HFFc6 (cell line): Measurements from ENCODE around the gene IFIT1. TPM values are rescaled to one million over a fixed set of nuclear protein-coding genes. Genes with fewer than 3 reads are reported as not detected.

Experiments used
- DNase-seq: peaks from one replicate; pipeline ENCODE4 v3.0.0-alpha.2; 2018
- H3K27ac Mint-ChIP-seq: 2 replicates; pipeline ENCODE4 v1.8.0; 2020; ENCODE audit warnings: mild to moderate bottlenecking, mixed read lengths
- H3K27me3 Mint-ChIP-seq: 2 replicates; pipeline ENCODE4 v1.8.0; 2021; ENCODE audit warnings: mild to moderate bottlenecking, moderate library complexity, mixed read lengths; ENCODE audit not compliant: insufficient read depth
- H3K36me3 Mint-ChIP-seq: 2 replicates; pipeline ENCODE4 v1.8.0; 2021; ENCODE audit warnings: low read depth, mixed read lengths
- H3K4me1 Mint-ChIP-seq: 2 replicates; pipeline ENCODE4 v1.8.0; 2020; ENCODE audit warnings: low read depth, mixed read lengths
- H3K4me3 Mint-ChIP-seq: 2 replicates; pipeline ENCODE4 v1.8.0; 2020; ENCODE audit warnings: mild to moderate bottlenecking, moderate library complexity, mixed read lengths
- H3K9me3 Mint-ChIP-seq: 2 replicates; pipeline ENCODE4 v1.8.0; 2020; ENCODE audit warnings: mild to moderate bottlenecking, mixed read lengths
- CTCF ChIP-seq: fragments of 200-600 bp; sonication (generic); IDR thresholded peaks from 2 replicates; pipeline ENCODE4 v1.5.0; 2021; ENCODE audit warnings: antibody characterized with exemption, mild to moderate bottlenecking
- long read RNA-seq: library from polyadenylated mRNA; unstranded; transcript quantifications from one replicate; pipeline ENCODE4 v2.0.0, GENCODE V29; 2019
- total RNA-seq, 6 experiments: library from RNA; stranded (reverse); fragmentation: NEBNext Ultra II Directional; extraction: Animal tissue kit (Norgen Biotek cat#: 25700); gene quantifications; 2 replicates in 1 of 6; 3 replicates in 5 of 6; pipeline ENCODE4 v1.2.3, GENCODE V29; 2021

Gene IFIT1
- 10 to 100 TPM; 35.7 to 52.5 (median 49.1) TPM for total RNA-seq
- long read RNA-seq, full-length matches to known transcripts, result 79 of 88 reads
- long read RNA-seq, partial matches to known transcripts, result 6 of 88 reads
- long read RNA-seq, other reads (novel, unspliced or antisense), result 3 of 88 reads

DNA sequence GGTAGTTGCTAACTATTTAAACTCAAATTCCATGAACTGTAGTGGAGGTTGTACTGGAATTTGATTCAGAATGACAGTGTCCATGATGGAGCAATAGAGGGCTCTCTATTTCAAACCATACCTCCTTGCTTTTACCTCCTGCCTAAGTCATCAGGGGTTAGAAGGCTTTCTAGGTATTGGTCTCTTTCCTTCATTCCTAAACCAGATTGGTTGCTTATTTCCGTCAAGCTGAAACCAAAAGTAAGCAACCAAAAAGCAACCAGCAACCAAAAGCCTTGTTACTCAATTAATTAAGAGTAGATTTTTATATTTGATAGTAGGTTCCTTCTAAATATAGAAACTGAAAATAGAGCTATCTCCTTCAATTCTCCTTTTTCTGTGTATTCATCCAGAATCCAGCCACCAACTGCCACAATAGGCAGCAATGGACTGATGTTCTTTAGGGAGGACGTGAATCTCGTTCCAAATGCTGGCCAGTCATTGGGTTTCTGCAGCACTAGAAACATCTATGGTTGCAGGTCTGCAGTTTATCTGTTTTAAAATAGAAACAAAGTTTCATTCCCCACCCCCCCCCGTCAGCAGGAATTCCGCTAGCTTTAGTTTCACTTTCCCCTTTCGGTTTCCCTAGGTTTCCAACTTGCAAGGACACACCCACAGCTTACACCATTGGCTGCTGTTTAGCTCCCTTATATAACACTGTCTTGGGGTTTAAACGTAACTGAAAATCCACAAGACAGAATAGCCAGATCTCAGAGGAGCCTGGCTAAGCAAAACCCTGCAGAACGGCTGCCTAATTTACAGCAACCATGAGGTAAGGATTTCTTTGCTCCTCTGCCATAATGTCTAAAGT, at the start of gene IFIT1:
Gene IFIT1 (plus strand): TSS at position 717 of the 850 bp plus-strand sequence. CDS start 90 bp downstream, at position 807.
- Mint-ChIP-seq H3K27ac (peak within 1 kb of the TSS; percentile 93), H3K27me3 (no peaks in the 10 kb centered on the region)

DNA sequence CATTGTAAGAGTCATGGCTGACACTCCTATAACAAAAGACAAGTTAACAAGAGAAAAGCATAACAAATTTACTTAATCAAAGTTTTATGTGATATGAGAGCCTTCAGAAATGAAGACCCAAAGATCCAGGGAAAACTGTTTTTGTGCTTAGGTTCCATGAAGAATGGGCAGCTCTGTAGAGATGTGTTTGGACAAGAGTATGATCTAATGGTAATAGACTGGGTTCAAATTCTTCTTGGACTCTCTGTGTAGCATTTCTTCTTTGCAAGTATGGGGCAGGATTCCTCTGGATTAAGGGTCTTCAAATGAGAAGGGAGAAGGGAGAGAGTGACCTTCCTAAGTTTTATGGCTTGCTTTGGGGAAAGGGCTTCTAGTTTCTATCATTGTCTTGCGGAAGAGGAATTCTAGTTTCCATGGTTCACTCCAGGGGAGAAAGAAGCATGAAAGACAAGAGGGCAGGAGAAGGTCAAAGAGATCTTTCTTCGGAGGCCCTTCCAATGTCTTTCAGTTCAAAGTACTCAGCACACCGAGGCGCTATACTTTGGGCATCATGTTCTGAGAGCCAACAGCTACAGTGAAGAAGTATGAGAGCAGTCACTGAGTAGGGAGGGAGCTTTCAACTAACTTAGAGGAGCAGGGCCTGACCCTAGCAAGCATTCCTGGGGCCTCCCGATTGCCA, 49.2 kb upstream of the IFIT1 start:
- DNase-seq, result no peak
- Mint-ChIP-seq H3K9me3 (peaks cover 4% of the 10 kb centered on the region; the same call in 1 of the 2 replicates), H3K27me3 (no peaks in the 10 kb centered on the region; the same call in 1 of the 2 replicates), H3K4me1 (peaks cover 28% of the 10 kb centered on the region), H3K27ac (peak overlapping the region; percentile 70), H3K4me3 (no peak overlapping the region), H3K36me3 (peaks cover 28% of the 10 kb centered on the region)
- no peak for TF ChIP-seq CTCF

More for the DNA sequence above, at the start of gene IFIT1:
- Mint-ChIP-seq H3K4me1 (peaks cover 30% of the 10 kb centered on the region), H3K4me3 (peak within 1 kb of the TSS; percentile 95), H3K36me3 (peaks cover 3% of the 10 kb centered on the region; the same call in 1 of the 2 replicates), H3K9me3 (no peaks in the 10 kb centered on the region)
- TF ChIP-seq CTCF, result no peak
- peak; percentile 90 for DNase-seq

GRCh38 chr10:89344156-89344555, 48.3 kb upstream of the IFIT1 start:
- Mint-ChIP-seq H3K36me3 (peaks cover 19% of the 10 kb centered on the region), H3K4me1 (peaks cover 28% of the 10 kb centered on the region)
- DNase-seq, result no peak

DNA sequence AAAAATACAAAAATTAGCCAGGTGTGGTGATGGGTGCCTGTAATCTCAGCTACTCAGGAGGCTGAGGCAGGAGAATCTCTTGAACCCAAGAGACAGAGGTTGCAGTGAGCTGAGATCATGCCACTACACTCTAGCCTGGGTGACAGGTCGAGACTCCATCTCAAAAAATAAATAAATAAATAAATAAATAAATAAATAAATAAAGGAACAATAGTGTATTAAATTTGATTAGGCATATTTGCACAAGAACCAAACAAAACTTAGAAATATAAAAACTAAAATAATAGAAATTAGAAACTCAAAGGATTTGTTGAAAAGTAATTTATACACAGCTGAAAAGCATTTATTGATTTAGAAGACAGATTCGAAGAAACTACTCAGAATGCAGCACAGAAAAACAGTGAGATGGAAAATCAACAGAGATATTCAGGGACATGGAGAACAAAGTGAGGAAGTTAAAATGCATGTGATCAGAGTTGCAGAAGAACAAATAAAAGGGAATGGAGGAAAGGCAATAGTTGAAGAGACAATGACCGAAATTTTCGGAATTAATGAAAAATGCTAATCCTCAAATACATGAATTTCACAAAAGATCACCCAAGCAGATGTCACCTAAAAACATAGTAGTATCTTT, 46.9 kb upstream of the IFIT1 start:
- Mint-ChIP-seq H3K36me3 (peaks cover 10% of the 10 kb centered on the region), H3K27me3 (no peaks in the 10 kb centered on the region), H3K27ac (no peak overlapping the region), H3K4me1 (peaks cover 42% of the 10 kb centered on the region), H3K4me3 (no peak overlapping the region), H3K9me3 (peaks cover 4% of the 10 kb centered on the region; the same call in 1 of the 2 replicates)
- TF ChIP-seq CTCF, result no peak
- no peak for DNase-seq

More at GRCh38 chr10:89344156-89344555, 48.3 kb upstream of the IFIT1 start:
- H3K9me3 Mint-ChIP-seq, result peaks cover 4% of the 10 kb centered on the region; the same call in 1 of the 2 replicates
- no peak overlapping the region for H3K4me3 Mint-ChIP-seq
- no peak for TF ChIP-seq CTCF
- no peaks in the 10 kb centered on the region; the same call in 1 of the 2 replicates for H3K27me3 Mint-ChIP-seq
- H3K27ac Mint-ChIP-seq, result no peak overlapping the region
